Upper lobe of right lung (tissue), 1 donor: ENCODE results near the gene OTUD7B. TPM values are rescaled to one million over a fixed set of nuclear protein-coding genes. Genes with fewer than 3 reads are reported as not detected.
A peak's percentile ranks its signal among the peaks of the same experiment; 100 is the strongest.

Source experiments
- ATAC-seq: fragments of 200-7000 bp; cut with Tn5 transposase; one replicate; pipeline ENCODE4 v1.9.1; 2020; ENCODE audit warnings: mild to moderate bottlenecking, moderate library complexity
- DNase-seq: peaks from one replicate; pipeline ENCODE4 v3.0.0-alpha.2; 2020
- H3K27ac ChIP-seq: fragments of 200-600 bp; one replicate; pipeline ENCODE4 v1.8.0; 2022
- H3K27me3 ChIP-seq: fragments of 200-600 bp; one replicate; pipeline ENCODE4 v1.8.0; 2022; ENCODE audit warnings: mild to moderate bottlenecking
- H3K36me3 ChIP-seq: fragments of 200-600 bp; one replicate; pipeline ENCODE4 v1.8.0; 2022
- H3K4me1 ChIP-seq: fragments of 200-600 bp; one replicate; pipeline ENCODE4 v1.8.0; 2022
- H3K4me3 ChIP-seq: fragments of 200-600 bp; one replicate; pipeline ENCODE4 v1.8.0; 2022; ENCODE audit warnings: mild to moderate bottlenecking
- H3K9me3 ChIP-seq: fragments of 200-600 bp; one replicate; pipeline ENCODE4 v1.8.0; 2022
- intact Hi-C: fragments of 100-400 bp; cut with DNase I; formaldehyde crosslinking; loops from one replicate; pipeline ENCODE4 v1.11.0; 2022
- total RNA-seq: library from RNA; stranded (reverse); fragmentation: NEBNext Ultra II Directional; extraction: Animal tissue kit (Norgen Biotek cat#: 25700); gene quantifications from one replicate; pipeline ENCODE4 v1.2.1, GENCODE V29; 2021
- TF ChIP-seq, protein P1 (sequence below): fragments of 200-600 bp; IDR thresholded peaks from one replicate; pipeline ENCODE4 v1.8.0; 2022; ENCODE audit warnings: antibody characterized with exemption
- donor health status: DM: no; HTN: yes; CAD: no; lungs with severe emphysema.

Gene OTUD7B
- total RNA-seq, 1 donor from 2014 or later: 35.3 TPM

GRCh38 chr1:150051089-150051373 is 40.5 kb upstream of the OTUD7B start:
- Histone ChIP-seq H3K4me1 (no peaks in the 10 kb centered on the region), H3K36me3 (no peaks in the 10 kb centered on the region), H3K9me3 (no peaks in the 10 kb centered on the region), H3K27ac (no peak overlapping the region), H3K27me3 (no peaks in the 10 kb centered on the region), H3K4me3 (no peak overlapping the region)
- DNase-seq (no peak), ATAC-seq (no peak)
- intact Hi-C loops: no loop called here
- TF ChIP-seq, protein P1, sequence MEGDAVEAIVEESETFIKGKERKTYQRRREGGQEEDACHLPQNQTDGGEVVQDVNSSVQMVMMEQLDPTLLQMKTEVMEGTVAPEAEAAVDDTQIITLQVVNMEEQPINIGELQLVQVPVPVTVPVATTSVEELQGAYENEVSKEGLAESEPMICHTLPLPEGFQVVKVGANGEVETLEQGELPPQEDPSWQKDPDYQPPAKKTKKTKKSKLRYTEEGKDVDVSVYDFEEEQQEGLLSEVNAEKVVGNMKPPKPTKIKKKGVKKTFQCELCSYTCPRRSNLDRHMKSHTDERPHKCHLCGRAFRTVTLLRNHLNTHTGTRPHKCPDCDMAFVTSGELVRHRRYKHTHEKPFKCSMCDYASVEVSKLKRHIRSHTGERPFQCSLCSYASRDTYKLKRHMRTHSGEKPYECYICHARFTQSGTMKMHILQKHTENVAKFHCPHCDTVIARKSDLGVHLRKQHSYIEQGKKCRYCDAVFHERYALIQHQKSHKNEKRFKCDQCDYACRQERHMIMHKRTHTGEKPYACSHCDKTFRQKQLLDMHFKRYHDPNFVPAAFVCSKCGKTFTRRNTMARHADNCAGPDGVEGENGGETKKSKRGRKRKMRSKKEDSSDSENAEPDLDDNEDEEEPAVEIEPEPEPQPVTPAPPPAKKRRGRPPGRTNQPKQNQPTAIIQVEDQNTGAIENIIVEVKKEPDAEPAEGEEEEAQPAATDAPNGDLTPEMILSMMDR: no peak

DNA sequence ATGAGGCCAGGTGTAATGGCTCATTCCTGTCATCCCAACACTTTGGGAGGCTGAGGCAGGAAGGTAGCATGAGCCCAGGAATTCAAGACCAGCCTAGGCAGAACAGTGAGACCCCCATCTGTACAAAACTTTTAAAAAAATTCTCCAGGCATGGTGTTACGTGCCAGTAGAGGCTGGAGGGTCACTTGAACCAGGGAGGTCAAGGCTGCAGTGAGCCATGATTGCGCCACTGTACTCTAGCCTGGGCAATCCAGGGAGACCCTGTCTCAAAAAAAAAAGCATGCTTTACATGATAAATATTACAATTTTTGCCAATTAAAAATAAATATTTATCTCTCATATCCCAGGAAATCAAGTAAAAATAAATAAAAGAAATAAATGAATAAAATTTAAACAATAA is 39.4 kb upstream of the OTUD7B start:
- no peaks in the 10 kb centered on the region for H3K9me3 ChIP-seq
- no peaks in the 10 kb centered on the region for H3K4me1 ChIP-seq
- ATAC-seq (no peak), DNase-seq (no peak)
- intact Hi-C loops: no loop called here
- no peaks in the 10 kb centered on the region for H3K27me3 ChIP-seq
- TF ChIP-seq, protein P1: no peak
- no peak overlapping the region for H3K27ac ChIP-seq
- no peak overlapping the region for H3K4me3 ChIP-seq
- no peaks in the 10 kb centered on the region for H3K36me3 ChIP-seq

DNA sequence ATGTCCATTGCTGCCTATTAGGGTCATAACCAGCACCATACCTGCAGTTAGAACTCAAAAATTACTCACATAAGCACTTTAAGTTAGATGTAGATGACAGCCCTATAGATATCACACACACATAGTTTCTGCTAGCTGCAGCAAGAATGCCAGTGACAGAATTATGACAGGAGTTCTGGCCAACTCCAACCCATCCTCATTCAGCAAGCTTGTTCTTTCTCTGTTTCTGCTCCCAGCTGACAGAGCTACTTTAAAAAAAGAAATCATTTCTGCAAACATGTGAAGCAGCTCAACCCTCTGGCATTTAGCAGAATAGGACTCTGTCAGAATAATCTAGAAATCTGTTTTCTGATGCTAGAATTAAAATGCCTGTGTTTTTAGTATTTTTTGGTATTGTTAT is 23.8 kb upstream of the OTUD7B start:
- DNase-seq (no peak), ATAC-seq (no peak)
- H3K4me3 ChIP-seq: no peak overlapping the region
- no peaks in the 10 kb centered on the region for H3K27me3 ChIP-seq
- TF ChIP-seq, protein P1: no peak
- no peaks in the 10 kb centered on the region for H3K4me1 ChIP-seq
- intact Hi-C loops: no loop called here
- H3K9me3 ChIP-seq: no peaks in the 10 kb centered on the region
- no peak overlapping the region for H3K27ac ChIP-seq
- H3K36me3 ChIP-seq: no peaks in the 10 kb centered on the region

DNA sequence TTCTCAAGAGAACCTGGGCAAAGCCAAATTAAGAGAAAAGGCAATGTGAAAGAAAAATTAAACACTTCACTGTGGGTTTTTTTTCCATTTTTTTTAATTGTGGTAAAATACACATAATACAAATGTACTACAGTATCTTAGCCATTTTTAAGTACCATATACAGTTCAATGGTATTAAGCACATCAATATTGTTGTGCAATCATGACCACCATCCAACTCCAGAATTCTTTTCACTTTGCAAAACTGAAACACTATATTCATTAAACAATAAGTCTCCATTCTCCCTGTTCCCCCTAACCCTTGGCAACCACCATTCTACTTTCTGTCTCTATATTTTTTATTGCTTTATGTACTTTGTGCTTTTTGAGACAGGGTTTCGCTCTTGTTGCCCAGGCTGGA is 17.8 kb upstream of the OTUD7B start:
- no peak for ATAC-seq
- H3K27ac ChIP-seq: no peak overlapping the region
- H3K9me3 ChIP-seq: no peaks in the 10 kb centered on the region
- no peaks in the 10 kb centered on the region for H3K36me3 ChIP-seq
- H3K4me1 ChIP-seq: no peaks in the 10 kb centered on the region
- TF ChIP-seq, protein P1: no peak
- H3K4me3 ChIP-seq: no peak overlapping the region
- intact Hi-C loops: no loop called here
- DNase-seq: no peak
- H3K27me3 ChIP-seq: no peaks in the 10 kb centered on the region

DNA sequence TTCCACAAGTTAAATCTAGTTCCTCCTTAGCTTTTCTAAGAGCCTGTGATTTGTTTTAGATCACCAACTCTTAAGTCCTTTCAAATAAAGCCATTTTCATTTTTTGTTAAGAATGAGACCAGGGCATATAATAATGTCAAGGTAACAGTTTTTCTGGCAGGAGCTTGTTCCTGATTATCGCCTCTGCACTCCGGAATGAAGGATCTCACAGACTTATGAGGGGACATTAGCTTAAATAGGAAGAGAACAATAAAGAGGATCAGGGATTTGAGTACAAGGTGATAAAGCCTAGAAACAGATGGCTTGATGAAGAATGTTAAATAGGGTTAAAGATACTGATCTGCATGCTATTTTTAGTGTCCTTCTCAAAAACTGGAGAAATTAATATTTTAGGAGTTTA is 13.6 kb upstream of the OTUD7B start:
- intact Hi-C loops: no loop called here
- Histone ChIP-seq H3K36me3 (no peaks in the 10 kb centered on the region), H3K4me1 (no peaks in the 10 kb centered on the region), H3K4me3 (no peak overlapping the region), H3K27me3 (no peaks in the 10 kb centered on the region), H3K9me3 (no peaks in the 10 kb centered on the region), H3K27ac (no peak overlapping the region)
- ATAC-seq (no peak), DNase-seq (no peak)
- TF ChIP-seq, protein P1: no peak

DNA sequence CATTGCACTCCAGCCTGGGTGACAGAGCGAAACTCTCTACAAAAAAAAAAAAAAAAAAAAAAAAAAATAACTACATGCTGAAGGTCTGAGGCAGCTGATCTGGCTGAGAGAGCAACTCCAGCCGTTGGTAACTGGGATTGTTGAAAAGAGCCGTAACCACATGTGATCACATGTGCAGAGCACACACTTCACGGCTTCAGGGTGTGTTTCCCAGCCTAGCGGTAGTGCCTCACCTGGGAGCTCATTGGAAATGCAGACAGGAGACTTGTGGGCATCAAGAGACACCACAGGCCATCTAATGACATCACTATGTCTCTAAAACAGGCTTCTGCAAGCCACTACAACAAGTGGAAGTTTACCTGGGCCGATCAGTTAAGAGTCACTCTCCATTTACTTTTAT is 11.8 kb upstream of the OTUD7B start:
- Histone ChIP-seq H3K27ac (no peak overlapping the region), H3K36me3 (no peaks in the 10 kb centered on the region), H3K4me3 (no peak overlapping the region), H3K9me3 (no peaks in the 10 kb centered on the region), H3K4me1 (peaks cover 4% of the 10 kb centered on the region), H3K27me3 (peaks cover 9% of the 10 kb centered on the region)
- ATAC-seq (peak; percentile 70), DNase-seq (no peak)
- intact Hi-C loops: no loop called here
- TF ChIP-seq, protein P1: no peak
